GM20000 (cell line): Measurements from ENCODE around the gene GRB10.

Experiments
- DNase-seq: peaks from one replicate; pipeline ENCODE4 v3.0.0; 2012; ENCODE audit warnings: low spot score
- CTCF ChIP-seq: IDR thresholded peaks from 2 replicates; pipeline ENCODE4 v1.5.1; 2012; ENCODE audit warnings: mild to moderate bottlenecking, control low read depth; ENCODE audit errors: extremely low read depth, missing control alignments

The GRB10 gene

GRCh38 chr7:50721160-50721559 is 61.5 kb downstream of the GRB10 start:
- DNase-seq: no peak
- TF ChIP-seq CTCF: no peak

- TF ChIP-seq CTCF: no peak
- no peak for DNase-seq
These were observed 62.4 kb downstream of the GRB10 start for GRCh38 chr7:50720295-50720694.

- no peak for DNase-seq
- TF ChIP-seq CTCF: no peak
These were observed 63.8 kb downstream of the GRB10 start for GRCh38 chr7:50718876-50719275.

GRCh38 chr7:50718311-50718710 is 64.4 kb downstream of the GRB10 start:
- no peak for TF ChIP-seq CTCF
- DNase-seq: no peak

GRCh38 chr7:50717181-50717580 is 65.5 kb downstream of the GRB10 start:
- no peak for TF ChIP-seq CTCF
- DNase-seq: no peak

- no peak for DNase-seq
- no peak for TF ChIP-seq CTCF
These were observed 67.8 kb downstream of the GRB10 start for GRCh38 chr7:50714857-50715256.

- TF ChIP-seq CTCF: no peak
- DNase-seq: no peak
These were observed 69.4 kb downstream of the GRB10 start for GRCh38 chr7:50713123-50713965.
